Activated T-helper 17 cell treated with anti-CD3 and anti-CD28 coated beads, Interleukin-2, amount 50 U/mL, for 72 hours (primary cell): ENCODE results near the gene KSR2. TPM values are rescaled to one million over a fixed set of nuclear protein-coding genes. Genes with fewer than 3 reads are reported as not detected.
"Not testable (repeated sequence)": the region's sequence is repeated elsewhere in the genome, so short reads cannot be mapped to it uniquely, and the experiment has no call there.

Experiments used
- ATAC-seq: fragments of 150-1000 bp; cut with Tn5 transposase; replicated peaks from 2 replicates; pipeline ENCODE4 v1.10.0; 2021; ENCODE audit warnings: mild to moderate bottlenecking, moderate library complexity
- H3K27ac Mint-ChIP-seq: one replicate; pipeline ENCODE4 v1.8.0; 2022; ENCODE audit warnings: mixed read lengths
- H3K27me3 Mint-ChIP-seq: one replicate; pipeline ENCODE4 v1.8.0; 2022; ENCODE audit warnings: mixed read lengths
- H3K36me3 Mint-ChIP-seq: one replicate; pipeline ENCODE4 v1.8.0; 2022; ENCODE audit warnings: low read depth, mild to moderate bottlenecking, mixed read lengths
- H3K4me1 Mint-ChIP-seq: one replicate; pipeline ENCODE4 v1.8.0; 2022; ENCODE audit warnings: mixed read lengths
- H3K4me3 Mint-ChIP-seq: one replicate; pipeline ENCODE4 v1.8.0; 2022; ENCODE audit warnings: mild to moderate bottlenecking, mixed read lengths
- H3K9me3 Mint-ChIP-seq: one replicate; pipeline ENCODE4 v1.8.0; 2022; ENCODE audit warnings: mixed read lengths
- total RNA-seq, 2 donors: library from RNA; stranded (reverse); gene quantifications; one replicate each; pipeline ENCODE4 v1.2.3, GENCODE V29; 2022

Gene KSR2
- total RNA-seq, 2 donors from 2014 or later, result 0.06 to 0.93 TPM

GRCh38 chr12:117731131-117731530 is 237.7 kb downstream of the KSR2 start:
- not testable (repeated sequence) for H3K9me3 Mint-ChIP-seq, H3K27ac Mint-ChIP-seq, ATAC-seq, H3K36me3 Mint-ChIP-seq, H3K4me1 Mint-ChIP-seq, H3K27me3 Mint-ChIP-seq, H3K4me3 Mint-ChIP-seq

- no peak overlapping the region for H3K4me3 Mint-ChIP-seq
- no peaks in the 10 kb centered on the region for H3K36me3 Mint-ChIP-seq
- no peaks in the 10 kb centered on the region for H3K4me1 Mint-ChIP-seq
These were observed 241.5 kb downstream of the KSR2 start for GRCh38 chr12:117727301-117727700.

GRCh38 chr12:117724543-117724942 is 244.2 kb downstream of the KSR2 start:
- H3K9me3 Mint-ChIP-seq, result no peaks in the 10 kb centered on the region
- H3K27me3 Mint-ChIP-seq, result no peaks in the 10 kb centered on the region
- ATAC-seq, result no peak
- no peaks in the 10 kb centered on the region for H3K4me1 Mint-ChIP-seq
- H3K27ac Mint-ChIP-seq, result no peak overlapping the region
- no peaks in the 10 kb centered on the region for H3K36me3 Mint-ChIP-seq
- no peak overlapping the region for H3K4me3 Mint-ChIP-seq

More at GRCh38 chr12:117727301-117727700, 241.5 kb downstream of the KSR2 start:
- no peaks in the 10 kb centered on the region for H3K9me3 Mint-ChIP-seq
- H3K27me3 Mint-ChIP-seq, result no peaks in the 10 kb centered on the region
- no peak for ATAC-seq
- H3K27ac Mint-ChIP-seq, result no peak overlapping the region

- Mint-ChIP-seq H3K27ac (no peak overlapping the region), H3K4me3 (no peak overlapping the region), H3K36me3 (no peaks in the 10 kb centered on the region), H3K4me1 (no peaks in the 10 kb centered on the region), H3K27me3 (peaks cover 5% of the 10 kb centered on the region), H3K9me3 (peaks cover 3% of the 10 kb centered on the region)
- ATAC-seq, result no peak
These were observed 250.2 kb downstream of the KSR2 start for GRCh38 chr12:117718559-117718958.

GRCh38 chr12:117718141-117718540 is 250.6 kb downstream of the KSR2 start:
- no peaks in the 10 kb centered on the region for H3K4me1 Mint-ChIP-seq
- no peaks in the 10 kb centered on the region for H3K36me3 Mint-ChIP-seq
- no peak for ATAC-seq
- peaks cover 3% of the 10 kb centered on the region for H3K9me3 Mint-ChIP-seq
- H3K27me3 Mint-ChIP-seq, result peaks cover 5% of the 10 kb centered on the region
- H3K4me3 Mint-ChIP-seq, result no peak overlapping the region
- H3K27ac Mint-ChIP-seq, result no peak overlapping the region

DNA sequence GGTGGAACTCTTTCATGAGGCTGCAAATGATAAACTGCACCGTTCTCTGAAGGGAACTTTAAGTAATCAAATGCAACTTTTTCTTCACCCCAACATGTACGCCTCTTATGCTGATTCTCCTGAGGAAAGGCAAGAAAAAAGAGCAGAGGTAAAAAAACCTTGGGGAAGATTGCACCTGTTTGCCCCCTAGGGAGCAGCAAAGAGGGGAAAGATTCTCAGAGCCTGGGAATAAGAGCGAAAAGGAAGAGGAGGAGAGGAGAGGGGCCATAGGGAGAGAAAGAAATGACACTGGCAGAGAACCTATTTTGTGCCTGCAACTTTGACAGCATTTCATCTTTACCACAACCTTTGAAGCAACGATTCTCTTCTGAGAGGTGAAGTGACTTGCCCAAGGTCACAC is 254.6 kb downstream of the KSR2 start:
- Mint-ChIP-seq H3K4me1 (no peaks in the 10 kb centered on the region), H3K36me3 (no peaks in the 10 kb centered on the region), H3K27ac (no peak overlapping the region), H3K4me3 (no peak overlapping the region), H3K27me3 (peaks cover 5% of the 10 kb centered on the region), H3K9me3 (peaks cover 3% of the 10 kb centered on the region)
- no peak for ATAC-seq

DNA sequence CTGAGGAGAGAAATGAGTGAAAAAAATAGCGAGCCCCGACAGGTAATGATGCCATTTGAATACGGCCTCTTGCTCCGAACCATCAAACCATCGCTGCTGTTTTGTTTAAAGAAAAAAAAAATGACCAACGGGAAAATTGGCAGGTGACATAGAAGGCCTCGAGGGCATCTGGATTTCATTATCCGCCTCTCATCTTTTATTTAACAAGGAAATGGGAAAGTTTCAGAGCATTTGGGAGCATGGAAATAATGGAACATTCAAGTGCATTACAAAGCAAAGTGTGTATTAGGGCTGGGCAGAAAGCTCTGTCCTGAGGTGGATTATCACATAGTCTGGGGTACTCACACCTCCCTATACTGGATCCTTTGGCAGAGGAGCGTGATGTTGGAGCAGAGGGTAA is 258.7 kb downstream of the KSR2 start:
- Mint-ChIP-seq H3K9me3 (no peaks in the 10 kb centered on the region), H3K36me3 (no peaks in the 10 kb centered on the region), H3K27me3 (no peaks in the 10 kb centered on the region), H3K27ac (no peak overlapping the region), H3K4me1 (no peaks in the 10 kb centered on the region), H3K4me3 (no peak overlapping the region)
- ATAC-seq, result no peak

DNA sequence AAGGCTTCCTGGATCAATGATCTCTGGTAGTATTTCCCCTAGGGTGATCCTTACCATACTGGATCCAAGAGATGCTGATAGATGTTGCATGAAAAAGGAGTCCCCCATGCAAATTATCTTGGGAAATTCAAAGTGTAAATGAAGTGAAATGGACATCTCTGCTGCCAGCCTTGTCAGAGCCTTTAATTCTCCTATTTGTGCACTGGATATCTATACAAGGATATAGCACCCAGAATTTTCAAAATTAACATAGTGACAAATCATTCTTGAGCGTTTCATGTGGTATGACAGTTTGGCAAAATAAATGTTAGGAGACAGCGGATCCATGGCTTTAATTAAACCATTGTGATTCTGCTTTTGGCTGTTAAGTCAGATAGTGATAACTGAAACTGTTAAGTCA is 260.9 kb downstream of the KSR2 start:
- Mint-ChIP-seq H3K27me3 (no peaks in the 10 kb centered on the region), H3K36me3 (no peaks in the 10 kb centered on the region), H3K9me3 (no peaks in the 10 kb centered on the region), H3K4me3 (no peak overlapping the region), H3K27ac (no peak overlapping the region), H3K4me1 (no peaks in the 10 kb centered on the region)
- ATAC-seq, result no peak

- Mint-ChIP-seq H3K27ac (no peak overlapping the region), H3K9me3 (peaks cover 4% of the 10 kb centered on the region), H3K4me3 (no peak overlapping the region), H3K4me1 (no peaks in the 10 kb centered on the region), H3K27me3 (peaks cover 3% of the 10 kb centered on the region), H3K36me3 (no peaks in the 10 kb centered on the region)
- no peak for ATAC-seq
These were observed 265.2 kb downstream of the KSR2 start for GRCh38 chr12:117703584-117703983.

DNA sequence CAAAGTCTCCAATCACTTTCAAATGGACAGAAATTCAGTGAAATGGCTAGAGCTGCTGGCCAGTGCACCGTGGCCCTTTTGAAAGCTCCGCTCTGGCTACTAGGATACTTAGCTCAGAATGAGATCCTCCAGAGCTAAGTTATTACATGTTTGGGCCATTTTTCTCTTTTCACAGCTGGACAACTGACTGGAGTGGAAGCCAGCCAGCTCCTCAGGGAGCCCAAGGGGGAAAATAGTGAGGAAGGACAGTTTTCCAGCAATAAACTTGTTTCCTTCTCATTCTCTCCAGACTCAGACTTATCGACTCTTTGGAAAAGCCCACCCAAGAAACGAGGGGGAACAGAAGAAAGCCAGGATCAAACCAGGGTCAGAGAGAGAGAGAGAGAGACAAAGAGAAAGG is 266.0 kb downstream of the KSR2 start:
- H3K27ac Mint-ChIP-seq, result no peak overlapping the region
- no peak for ATAC-seq
- no peaks in the 10 kb centered on the region for H3K36me3 Mint-ChIP-seq
- no peaks in the 10 kb centered on the region for H3K4me1 Mint-ChIP-seq
- no peak overlapping the region for H3K4me3 Mint-ChIP-seq
- peaks cover 3% of the 10 kb centered on the region for H3K27me3 Mint-ChIP-seq
- peaks cover 4% of the 10 kb centered on the region for H3K9me3 Mint-ChIP-seq

DNA sequence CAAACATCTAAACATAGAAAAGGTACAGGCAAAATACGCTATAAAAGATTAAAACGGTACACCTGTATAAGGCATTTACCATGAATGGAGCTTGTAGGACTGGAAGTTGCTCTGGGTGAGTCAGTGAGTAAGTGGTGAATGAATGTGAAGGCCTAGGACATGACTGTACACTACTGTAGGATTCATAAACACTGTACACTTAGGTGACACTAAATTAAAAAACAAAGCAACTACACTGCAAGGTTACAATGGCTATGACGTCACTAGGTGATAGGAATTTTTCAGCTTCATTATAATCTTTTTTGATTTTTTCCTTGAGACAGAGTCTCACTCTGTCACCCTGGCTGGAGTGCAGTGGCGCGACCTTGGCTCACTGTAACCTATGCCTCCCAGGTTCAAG is 269.2 kb downstream of the KSR2 start:
- Mint-ChIP-seq H3K4me1 (no peaks in the 10 kb centered on the region), H3K27me3 (peaks cover 3% of the 10 kb centered on the region), H3K4me3 (no peak overlapping the region), H3K27ac (no peak overlapping the region), H3K9me3 (peaks cover 4% of the 10 kb centered on the region), H3K36me3 (no peaks in the 10 kb centered on the region)
- no peak for ATAC-seq

DNA sequence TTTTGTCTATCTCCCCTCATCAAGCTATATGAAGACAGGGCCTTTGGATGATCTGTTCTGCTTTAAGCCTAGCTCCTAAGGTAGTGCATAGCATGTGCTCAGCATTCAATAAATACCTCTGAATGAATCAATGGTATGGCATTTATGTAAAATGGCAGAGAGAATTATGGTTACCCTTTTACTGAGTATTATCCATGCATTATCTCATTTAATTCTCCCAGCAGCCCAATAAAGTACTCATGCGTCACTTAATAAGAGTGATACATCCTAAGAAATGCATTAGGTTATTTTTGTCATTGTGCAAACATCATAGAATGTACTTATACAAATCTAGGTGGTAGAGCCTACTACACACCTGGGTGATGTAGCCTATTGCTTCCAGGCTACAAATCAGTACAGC is 269.7 kb downstream of the KSR2 start:
- peaks cover 3% of the 10 kb centered on the region for H3K27me3 Mint-ChIP-seq
- no peak overlapping the region for H3K4me3 Mint-ChIP-seq
- H3K9me3 Mint-ChIP-seq, result peaks cover 4% of the 10 kb centered on the region
- no peaks in the 10 kb centered on the region for H3K4me1 Mint-ChIP-seq
- no peaks in the 10 kb centered on the region for H3K36me3 Mint-ChIP-seq
- H3K27ac Mint-ChIP-seq, result no peak overlapping the region
- no peak for ATAC-seq

- no peak overlapping the region for H3K4me3 Mint-ChIP-seq
These were observed 272.8 kb downstream of the KSR2 start for GRCh38 chr12:117695956-117696355.

GRCh38 chr12:117692512-117692911 is 276.3 kb downstream of the KSR2 start:
- ATAC-seq, result no peak
- Mint-ChIP-seq H3K4me1 (no peaks in the 10 kb centered on the region), H3K4me3 (no peak overlapping the region), H3K27ac (no peak overlapping the region), H3K36me3 (no peaks in the 10 kb centered on the region), H3K27me3 (no peaks in the 10 kb centered on the region), H3K9me3 (peaks cover 4% of the 10 kb centered on the region)

More at GRCh38 chr12:117695956-117696355, 272.8 kb downstream of the KSR2 start:
- H3K9me3 Mint-ChIP-seq, result peaks cover 4% of the 10 kb centered on the region
- no peak for ATAC-seq
- H3K27ac Mint-ChIP-seq, result no peak overlapping the region
- no peaks in the 10 kb centered on the region for H3K36me3 Mint-ChIP-seq
- H3K27me3 Mint-ChIP-seq, result peaks cover 3% of the 10 kb centered on the region
- H3K4me1 Mint-ChIP-seq, result no peaks in the 10 kb centered on the region

- H3K27ac Mint-ChIP-seq, result no peak overlapping the region
- no peak overlapping the region for H3K4me3 Mint-ChIP-seq
- no peaks in the 10 kb centered on the region for H3K27me3 Mint-ChIP-seq
- H3K36me3 Mint-ChIP-seq, result no peaks in the 10 kb centered on the region
- no peak for ATAC-seq
- no peaks in the 10 kb centered on the region for H3K4me1 Mint-ChIP-seq
- H3K9me3 Mint-ChIP-seq, result peaks cover 4% of the 10 kb centered on the region
These were observed 278.9 kb downstream of the KSR2 start for GRCh38 chr12:117689857-117690256.

GRCh38 chr12:117688446-117688845 is 280.3 kb downstream of the KSR2 start:
- H3K4me1 Mint-ChIP-seq, result no peaks in the 10 kb centered on the region
- H3K4me3 Mint-ChIP-seq, result no peak overlapping the region
- peaks cover 4% of the 10 kb centered on the region for H3K9me3 Mint-ChIP-seq
- no peak overlapping the region for H3K27ac Mint-ChIP-seq
- H3K36me3 Mint-ChIP-seq, result no peaks in the 10 kb centered on the region
- no peak for ATAC-seq
- H3K27me3 Mint-ChIP-seq, result no peaks in the 10 kb centered on the region
